GM12873 (cell line): Measurements from ENCODE around the gene RPL34.

ENCODE experiments used
- CTCF ChIP-seq: IDR thresholded peaks from 2 replicates; pipeline ENCODE4 v1.5.1; 2012; ENCODE audit warnings: low read depth, mild to moderate bottlenecking, moderate library complexity, low read length, control low read depth; ENCODE audit not compliant: insufficient read depth; ENCODE audit errors: missing control alignments

Gene RPL34

GRCh38 chr4:108612365-108612764, 8.0 kb upstream of the RPL34 start:
- TF ChIP-seq CTCF: no peak

- no peak for TF ChIP-seq CTCF
Measured at GRCh38 chr4:108619372-108620100, 840 bp upstream of the RPL34 start.

- TF ChIP-seq CTCF: no peak
Measured at GRCh38 chr4:108620933-108621905, 843 bp downstream of the RPL34 start.

- TF ChIP-seq CTCF: no peak
Measured at GRCh38 chr4:108622022-108622421, 1.6 kb downstream of the RPL34 start.

GRCh38 chr4:108622828-108623227, 2.5 kb downstream of the RPL34 start:
- no peak for TF ChIP-seq CTCF

- no peak for TF ChIP-seq CTCF
Measured at GRCh38 chr4:108624263-108625056, 4.1 kb downstream of the RPL34 start.
